RKO (cell line): ENCODE results near the gene GNB1L.

ENCODE experiments used
- DNase-seq: peaks from one replicate; pipeline ENCODE4 v3.0.0-alpha.2; 2016; ENCODE audit warnings: low spot score

The GNB1L gene

GRCh38 chr22:19823191-19823901 lies 31.3 kb downstream of the GNB1L start:
- no peak for DNase-seq

- DNase-seq, result no peak
Measured at GRCh38 chr22:19822301-19823117, 32.2 kb downstream of the GNB1L start.

- no peak for DNase-seq
Measured at GRCh38 chr22:19821523-19822300, 33.0 kb downstream of the GNB1L start.

DNA sequence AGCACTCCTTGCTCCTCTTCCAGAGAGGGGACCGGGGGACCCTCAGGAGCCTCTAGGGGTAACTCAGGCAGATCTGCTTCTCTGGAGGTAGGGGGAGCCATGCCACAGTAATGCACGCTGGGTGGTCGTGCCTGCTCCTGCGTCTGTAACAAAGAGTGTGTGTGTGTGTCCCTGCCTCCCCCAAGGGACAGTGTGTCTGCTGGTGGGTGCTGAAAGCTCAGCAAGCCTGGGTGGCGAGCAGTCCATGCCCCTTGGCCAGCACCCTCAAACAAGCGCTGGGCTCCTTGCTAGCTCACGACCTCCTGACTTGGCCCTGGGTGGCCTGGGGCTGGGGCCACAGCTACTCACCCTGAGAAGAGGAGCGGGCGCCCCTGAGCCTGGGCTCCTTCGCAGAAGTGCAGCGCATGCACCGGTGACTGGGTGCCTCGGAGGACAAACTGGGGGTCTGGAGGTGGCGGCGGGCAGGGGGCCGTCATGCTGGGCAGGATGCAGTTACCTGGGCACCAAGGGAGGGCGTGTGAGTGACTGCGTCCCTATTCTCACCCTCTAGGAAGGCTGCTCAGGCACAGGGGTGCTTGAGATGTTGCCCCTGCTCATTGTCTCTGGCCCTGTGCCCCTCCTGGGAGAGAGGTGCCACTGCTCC lies 33.7 kb downstream of the GNB1L start:
- DNase-seq, result no peak

- no peak for DNase-seq
Measured at GRCh38 chr22:19819911-19820879, 34.5 kb downstream of the GNB1L start.

- no peak for DNase-seq
Measured at GRCh38 chr22:19819208-19819910, 35.3 kb downstream of the GNB1L start.

GRCh38 chr22:19818324-19819207 lies 36.1 kb downstream of the GNB1L start:
- no peak for DNase-seq

- DNase-seq, result no peak
Measured at GRCh38 chr22:19816372-19817119, 38.1 kb downstream of the GNB1L start.

GRCh38 chr22:19815823-19816290 lies 38.8 kb downstream of the GNB1L start:
- no peak for DNase-seq

DNA sequence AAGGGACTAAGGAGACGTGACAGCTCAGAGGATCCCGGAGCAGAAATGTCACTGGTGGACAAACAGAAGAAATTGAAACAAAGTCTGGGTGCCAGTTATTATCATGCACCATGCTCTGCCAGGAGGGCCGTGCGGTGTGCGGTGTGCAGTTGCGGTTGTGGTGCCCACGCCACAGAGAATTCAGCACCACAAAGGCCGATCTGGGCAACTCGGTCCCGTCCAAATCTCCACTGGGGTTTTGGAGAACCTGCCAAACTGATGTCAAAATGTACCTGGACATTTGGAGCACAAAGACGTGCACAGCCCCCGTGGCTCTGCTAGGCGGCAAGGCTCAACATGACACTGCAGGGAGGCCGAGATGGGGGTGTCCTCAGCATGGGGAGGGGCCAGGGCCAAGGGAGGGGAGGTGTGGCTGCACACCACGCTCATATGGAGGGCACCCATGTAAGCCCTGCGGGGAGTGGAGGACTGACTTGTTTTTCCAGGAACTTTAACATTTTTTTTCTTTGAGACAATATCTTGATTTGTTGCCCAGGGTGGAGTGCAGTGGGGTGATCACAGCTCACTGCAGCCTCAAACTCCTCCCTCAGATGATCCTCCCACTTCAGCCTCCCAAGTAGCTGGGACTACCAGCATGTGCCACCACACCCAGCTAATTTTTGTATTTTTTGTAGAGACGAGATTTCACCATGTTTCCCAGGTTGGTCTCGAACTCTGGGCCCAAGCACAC lies 39.4 kb downstream of the GNB1L start:
- no peak for DNase-seq

DNA sequence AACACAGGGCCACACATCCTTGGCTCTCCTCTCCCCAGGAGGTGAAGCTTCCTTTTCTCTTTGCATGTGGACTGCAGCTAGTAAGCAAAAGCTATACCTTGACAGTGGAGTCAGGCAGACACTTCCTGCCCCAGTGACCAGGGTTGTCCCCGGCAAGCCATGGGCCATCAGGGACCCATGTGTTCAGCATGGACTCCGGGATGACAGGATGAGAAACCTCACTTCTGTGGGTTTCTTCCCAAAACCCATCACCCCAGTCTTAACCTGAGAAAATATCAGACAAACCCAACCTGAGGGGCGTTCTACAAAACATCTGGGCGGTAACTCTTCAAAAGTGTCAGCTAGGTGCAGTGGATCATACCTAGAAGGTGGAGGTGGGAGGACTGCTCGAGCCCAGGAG lies 40.2 kb downstream of the GNB1L start:
- no peak for DNase-seq

DNA sequence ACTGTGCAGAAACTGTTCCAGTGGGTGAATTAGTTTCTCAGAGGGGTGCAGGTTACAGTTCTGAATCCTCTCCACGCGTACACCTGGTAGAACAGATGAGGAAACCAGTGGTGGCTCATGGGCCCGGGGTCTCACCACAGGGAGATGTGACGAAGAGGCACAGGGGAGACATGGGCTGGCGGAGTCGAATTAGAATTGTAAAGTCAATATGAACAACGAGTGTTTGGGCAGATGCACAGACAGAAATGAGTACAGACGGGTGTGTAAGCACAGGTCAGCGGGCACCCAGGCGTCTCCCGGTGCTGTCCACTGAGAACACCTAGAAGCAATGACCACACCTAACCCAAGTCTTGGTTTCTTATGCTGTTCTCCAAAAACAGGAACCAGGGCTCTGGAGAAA lies 41.8 kb downstream of the GNB1L start:
- DNase-seq, result no peak

DNA sequence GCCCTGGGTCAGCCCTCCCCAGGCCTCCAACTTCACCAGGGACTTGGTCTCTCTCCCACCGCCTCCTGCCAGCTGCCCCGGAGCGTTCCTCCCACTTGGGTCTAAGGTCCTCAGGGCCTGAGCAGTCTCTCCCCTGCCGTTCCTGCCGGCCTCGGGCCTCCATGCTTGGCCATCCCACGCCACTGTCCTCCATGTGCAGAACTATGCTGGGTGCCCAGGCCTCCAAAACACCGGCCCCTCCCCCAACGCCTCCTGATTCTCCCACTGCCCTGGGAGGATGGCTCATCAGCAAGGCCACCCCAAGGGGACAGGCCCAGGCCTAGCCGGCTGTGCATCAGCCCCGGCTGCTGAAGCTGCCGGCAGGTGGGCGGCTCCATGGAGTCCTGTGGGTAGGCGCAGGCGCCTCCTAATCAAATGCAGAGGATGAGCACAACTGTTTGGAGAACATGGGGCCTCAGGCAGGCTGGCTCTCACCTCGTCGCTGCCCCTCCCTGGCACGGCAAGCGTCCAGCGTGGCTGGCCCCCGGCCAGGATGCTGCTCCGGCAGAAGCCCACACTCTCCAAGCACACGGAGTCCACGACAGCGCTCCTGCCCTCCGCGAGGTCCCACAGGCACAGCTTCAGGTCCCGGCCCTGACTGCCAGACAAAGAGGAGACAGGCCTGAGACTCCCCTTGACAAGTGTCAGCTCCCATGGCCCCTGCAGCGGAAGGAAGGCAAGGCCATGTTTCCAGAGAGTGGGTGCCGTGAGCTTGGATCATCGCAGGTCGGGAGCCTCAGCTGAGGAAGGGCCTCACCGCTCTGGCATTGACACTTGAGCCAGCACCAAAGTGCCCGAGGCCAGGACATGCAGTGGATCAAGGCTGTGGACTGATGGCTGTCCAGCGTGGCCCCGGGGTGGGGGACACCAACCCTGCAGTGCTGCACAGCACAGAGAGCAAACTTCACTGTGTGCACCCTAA lies 42.6 kb downstream of the GNB1L start:
- DNase-seq, result no peak

DNA sequence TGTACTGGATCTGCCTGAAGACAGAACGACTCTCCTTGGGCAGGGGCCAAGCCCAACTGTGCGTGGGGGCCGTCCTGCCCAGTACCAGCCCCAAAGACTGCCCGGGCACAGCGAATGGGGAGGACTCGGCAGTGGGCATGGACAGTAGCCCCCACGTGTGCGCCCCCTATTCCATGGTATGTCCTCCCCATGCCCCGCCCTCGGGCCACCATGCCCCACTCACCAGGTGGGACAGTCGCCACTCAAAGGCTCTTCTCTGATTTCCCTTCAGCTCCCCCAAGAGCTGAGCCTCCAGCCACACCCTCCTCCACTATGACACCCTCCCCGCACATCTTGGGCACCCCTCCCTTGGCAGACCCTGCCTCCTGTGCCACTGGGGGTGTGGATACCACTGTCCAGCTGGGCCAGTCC lies 43.5 kb downstream of the GNB1L start:
- DNase-seq, result no peak

DNA sequence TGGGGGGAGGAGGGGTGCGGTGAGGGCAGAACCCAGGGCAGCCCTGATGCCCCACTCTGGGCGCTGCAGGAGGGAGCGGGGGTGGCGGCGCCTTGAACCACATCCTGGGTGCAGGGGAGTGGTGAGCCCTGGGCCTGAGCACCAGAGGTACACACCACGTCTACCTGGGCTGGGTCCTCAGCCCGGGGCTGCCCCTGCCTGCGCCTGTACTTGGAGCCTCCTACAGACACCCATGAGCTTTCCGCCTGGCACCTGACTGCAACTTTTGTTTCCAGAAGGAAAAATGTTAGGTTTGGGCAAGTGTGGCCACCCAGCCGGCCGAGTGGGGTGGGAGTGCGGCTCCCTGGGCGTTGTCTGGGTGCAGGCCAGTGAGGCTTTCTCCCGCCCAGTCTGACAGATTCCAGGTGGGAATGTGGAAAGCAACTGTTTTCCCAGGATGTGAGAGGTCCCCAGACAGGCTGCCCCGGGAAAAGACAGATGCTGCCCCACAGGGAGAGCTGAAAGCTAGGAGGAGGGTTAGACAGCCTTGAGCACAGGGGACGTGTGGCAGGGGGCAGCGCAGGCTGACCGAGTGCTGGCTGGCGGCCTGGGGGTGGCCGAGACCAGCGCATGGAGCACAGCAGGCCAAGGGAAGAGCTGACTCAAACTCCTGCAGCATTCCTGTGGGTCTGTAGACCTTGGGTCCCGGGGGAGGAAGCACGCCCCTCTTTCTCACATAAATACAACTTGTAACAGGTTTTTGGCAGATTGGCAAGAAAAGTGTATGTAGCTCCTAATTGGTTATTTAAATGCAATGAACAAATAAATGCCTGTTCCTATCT lies 44.1 kb downstream of the GNB1L start:
- DNase-seq, result no peak

GRCh38 chr22:19809741-19810140 lies 44.9 kb downstream of the GNB1L start:
- DNase-seq, result no peak
